Caki2 (cell line): ENCODE measurements around the gene HOXD3. TPM values are rescaled to one million over a fixed set of nuclear protein-coding genes. Genes with fewer than 3 reads are reported as not detected.

Source experiments
- DNase-seq: peaks from one replicate; pipeline ENCODE4 v3.0.0-alpha.2; 2015; ENCODE audit warnings: low read depth
- in situ Hi-C: cut with HindIII; loops from 2 replicates; pipeline ENCODE4 v1.10.0; 2016; ENCODE audit warnings: low sequenced_read_pairs, low pct_unique_long_range_greater_than_20kb, mixed read lengths
- total RNA-seq: library from RNA; depleted of rRNA; stranded (reverse); fragments of >200 nt; shearing (Covaris generic); gene quantifications from 2 replicates; pipeline ENCODE4 v1.2.3, GENCODE V29; 2014; ENCODE audit warnings: low replicate concordance; rRNA removed

Gene HOXD3
- total RNA-seq: 4.8 and 7.5 TPM in 2 replicates

GRCh38 chr2:176156807-176157498, at the start of gene HOXD3:
HOXD3 (plus strand) TSS chr2:176157307; CDS start chr2:176169115, 11,808 bp downstream.
- DNase-seq: no peak
- in situ Hi-C loops: no loop called here

GRCh38 chr2:176107731-176108181, 49.4 kb upstream of the HOXD3 start:
- no peak for DNase-seq
- in situ Hi-C loops: no loop called here

GRCh38 chr2:176109192-176109901, 47.8 kb upstream of the HOXD3 start:
- DNase-seq: no peak
- in situ Hi-C loops: no loop called here

GRCh38 chr2:176109946-176110345, 47.2 kb upstream of the HOXD3 start:
- in situ Hi-C loops: no loop called here
- no peak for DNase-seq

GRCh38 chr2:176110415-176111308, 46.4 kb upstream of the HOXD3 start:
- no peak for DNase-seq
- in situ Hi-C loops: no loop called here

- no peak for DNase-seq
- in situ Hi-C loops: no loop called here
Measured at GRCh38 chr2:176111309-176111663, 45.8 kb upstream of the HOXD3 start.

- no peak for DNase-seq
- in situ Hi-C loops: no loop called here
Measured at GRCh38 chr2:176111846-176112374, 45.2 kb upstream of the HOXD3 start.

- no peak for DNase-seq
- in situ Hi-C loops: no loop called here
Measured at GRCh38 chr2:176112375-176113302, 44.5 kb upstream of the HOXD3 start.

GRCh38 chr2:176114120-176114929, 42.8 kb upstream of the HOXD3 start:
- in situ Hi-C loops: no loop called here
- no peak for DNase-seq

- in situ Hi-C loops: no loop called here
- DNase-seq: no peak
Measured at GRCh38 chr2:176114930-176115625, 42.0 kb upstream of the HOXD3 start.

- DNase-seq: peak; percentile 91
- in situ Hi-C loops: no loop called here
Measured at GRCh38 chr2:176115883-176116813, 41.0 kb upstream of the HOXD3 start, which contains the start of gene HOXD10. HOXD10 (plus strand) TSS chr2:176116778; CDS start chr2:176116834, 56 bp downstream.

GRCh38 chr2:176117162-176117822, 39.8 kb upstream of the HOXD3 start:
- in situ Hi-C loops: no loop called here

GRCh38 chr2:176117823-176118371, 39.2 kb upstream of the HOXD3 start:
- DNase-seq: no peak
- in situ Hi-C loops: no loop called here

More at GRCh38 chr2:176117162-176117822, 39.8 kb upstream of the HOXD3 start:
- DNase-seq: no peak

GRCh38 chr2:176118601-176119339, 38.3 kb upstream of the HOXD3 start:
- in situ Hi-C loops: no loop called here
- DNase-seq: no peak
